ENCODE data around the gene FEZ2.

DNA sequence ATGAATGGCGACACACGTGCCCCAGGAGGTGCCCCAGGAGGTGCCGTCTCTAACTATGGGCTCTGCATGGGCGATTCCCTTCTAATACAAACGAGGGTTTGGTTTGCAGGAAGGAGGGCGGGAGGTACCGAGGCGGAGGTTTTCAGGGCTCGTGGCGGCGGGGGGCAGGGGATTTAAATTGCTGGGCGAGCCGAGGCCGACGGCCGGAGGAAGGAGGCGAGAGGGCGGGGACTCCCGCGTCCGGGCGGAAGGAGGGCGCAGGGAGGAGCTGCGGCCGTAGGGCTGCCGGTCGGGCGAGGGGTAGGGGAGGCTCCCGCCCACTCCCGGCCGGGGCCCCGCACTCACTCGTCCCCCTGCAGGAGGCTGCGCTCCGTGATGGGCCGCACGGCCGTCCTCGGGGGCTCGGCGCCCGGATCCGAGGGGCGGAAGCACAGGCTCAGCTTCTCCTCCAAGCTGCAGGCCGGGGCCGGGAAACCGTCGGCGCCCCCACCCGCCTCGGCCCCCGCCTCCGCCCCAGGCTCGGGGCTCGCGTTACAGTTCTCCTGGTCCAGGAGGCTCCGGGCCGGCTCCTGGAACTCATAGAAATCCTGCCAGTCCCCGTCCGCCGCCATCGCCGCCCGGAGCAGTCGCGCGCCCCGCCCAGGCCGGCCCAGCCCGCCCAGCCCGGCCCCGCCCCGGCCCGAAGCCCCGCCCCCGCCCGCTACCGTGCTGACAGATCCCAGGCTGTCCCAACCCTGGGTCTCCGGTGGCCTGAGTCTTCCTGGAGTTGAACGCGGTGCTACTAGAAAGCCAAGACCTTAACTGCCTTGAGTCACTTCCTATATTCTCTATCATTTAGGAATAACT is at the start of gene FEZ2:
- TF ChIP-seq, protein P1, sequence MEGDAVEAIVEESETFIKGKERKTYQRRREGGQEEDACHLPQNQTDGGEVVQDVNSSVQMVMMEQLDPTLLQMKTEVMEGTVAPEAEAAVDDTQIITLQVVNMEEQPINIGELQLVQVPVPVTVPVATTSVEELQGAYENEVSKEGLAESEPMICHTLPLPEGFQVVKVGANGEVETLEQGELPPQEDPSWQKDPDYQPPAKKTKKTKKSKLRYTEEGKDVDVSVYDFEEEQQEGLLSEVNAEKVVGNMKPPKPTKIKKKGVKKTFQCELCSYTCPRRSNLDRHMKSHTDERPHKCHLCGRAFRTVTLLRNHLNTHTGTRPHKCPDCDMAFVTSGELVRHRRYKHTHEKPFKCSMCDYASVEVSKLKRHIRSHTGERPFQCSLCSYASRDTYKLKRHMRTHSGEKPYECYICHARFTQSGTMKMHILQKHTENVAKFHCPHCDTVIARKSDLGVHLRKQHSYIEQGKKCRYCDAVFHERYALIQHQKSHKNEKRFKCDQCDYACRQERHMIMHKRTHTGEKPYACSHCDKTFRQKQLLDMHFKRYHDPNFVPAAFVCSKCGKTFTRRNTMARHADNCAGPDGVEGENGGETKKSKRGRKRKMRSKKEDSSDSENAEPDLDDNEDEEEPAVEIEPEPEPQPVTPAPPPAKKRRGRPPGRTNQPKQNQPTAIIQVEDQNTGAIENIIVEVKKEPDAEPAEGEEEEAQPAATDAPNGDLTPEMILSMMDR (IDR thresholded peaks at IDR 0.05 in 2 of 3, conservative IDR thresholded peaks at IDR 0.05 in 1 of 3; ENCODE audit: insufficient read depth in 2 of 3, low read depth in 1 of 3, low read length in 3 of 3) = no peak
- no peak for TF ChIP-seq MAFK (IDR thresholded peaks at IDR 0.05; ENCODE audit: low read length)
- peak; percentile 69; the same call in 1 of the 2 replicates for TF ChIP-seq MYC (IDR thresholded peaks at IDR 0.05; ENCODE audit: low read depth, low read length)
- no peak for TF ChIP-seq MYC (CRISPR knock-in tag; IDR thresholded peaks at IDR 0.05; ENCODE audit: borderline replicate concordance, low read depth)
- no peak for TF ChIP-seq RREB1 (CRISPR knock-in tag; IDR thresholded peaks at IDR 0.05)
- TF ChIP-seq RAD21 (CRISPR knock-in tag; conservative IDR thresholded peaks at IDR 0.05 in 1 of 2, IDR thresholded peaks at IDR 0.05 in 1 of 2) = no peak
- no peak for TF ChIP-seq ZNF184 (CRISPR knock-in tag; IDR thresholded peaks at IDR 0.05)
- TF ChIP-seq ADNP (tag; IDR thresholded peaks at IDR 0.05) = no peak
- no peak for TF ChIP-seq ARID2 (IDR thresholded peaks at IDR 0.05)
- TF ChIP-seq RBM17 (IDR thresholded peaks at IDR 0.05; ENCODE audit: borderline replicate concordance, low read depth, low read length) = no peak
- no peak for TF ChIP-seq CHD4 (IDR thresholded peaks at IDR 0.05; ENCODE audit: insufficient read depth, insufficient replicate concordance, low read depth, low read length, poor library complexity, severe bottlenecking)
- TF ChIP-seq NBN (IDR thresholded peaks at IDR 0.05; ENCODE audit: low read depth) = no peak
- TF ChIP-seq NFE2L1 (tag; IDR thresholded peaks at IDR 0.05; ENCODE audit: borderline replicate concordance, low read depth) = no peak

All from K562 (cell line).